Psoas muscle (tissue), 8 donors: ENCODE results near the gene ADCY6. TPM values are rescaled to one million over a fixed set of nuclear protein-coding genes. Genes with fewer than 3 reads are reported as not detected.

ENCODE experiments used
- ATAC-seq, 4 donors: fragments of 200-7000 bp; cut with Tn5 transposase; one replicate each; pipeline ENCODE4 v1.9.1; 2020; ENCODE audit warnings: moderate library complexity in 3 of 4, mild to moderate bottlenecking in 2 of 4
- DNase-seq, 2 donors: peaks; one replicate each; pipeline ENCODE4 v3.0.0-alpha.2; 2020
- H3K27ac ChIP-seq: fragments of 200-600 bp; one replicate; pipeline ENCODE4 v1.8.0; 2022
- H3K27me3 ChIP-seq, 3 donors: fragments of 200-600 bp in 1 of 3; one replicate each; pipeline versions ENCODE4 v1.6.1 to v1.8.0; 2013 to 2022; ENCODE audit warnings: low read length in 2 of 3, mild to moderate bottlenecking in 2 of 3, moderate library complexity in 1 of 3; ENCODE audit not compliant: insufficient read depth in 3 of 3
- H3K36me3 ChIP-seq, 2 donors: fragments of 200-600 bp in 1 of 2; one replicate each; pipeline versions ENCODE4 v1.6.1 to v1.8.0; 2013 to 2022; ENCODE audit warnings: low read depth in 1 of 2, mild to moderate bottlenecking in 1 of 2, moderate library complexity in 1 of 2; ENCODE audit not compliant: insufficient read depth in 1 of 2
- H3K4me1 ChIP-seq: fragments of 200-600 bp; one replicate; pipeline ENCODE4 v1.8.0; 2022
- H3K4me3 ChIP-seq: fragments of 200-600 bp; one replicate; pipeline ENCODE4 v1.8.0; 2022; ENCODE audit warnings: mild to moderate bottlenecking
- H3K9me3 ChIP-seq: fragments of 200-600 bp; one replicate; pipeline ENCODE4 v1.8.0; 2022
- CTCF ChIP-seq: fragments of 200-600 bp; IDR thresholded peaks from one replicate; pipeline ENCODE4 v1.8.0; 2022; ENCODE audit warnings: antibody characterized with exemption
- WGBS, 3 donors: extraction: QIAGEN DNeasy Blood & Tissue Kit; methylation state at CpG; one replicate each; pipeline versions ENCODE4 v1.1.6 to v1.1.7; 2013; 5-methylcytosine and 5-hydroxymethylcytosine counted together
- intact Hi-C, 2 donors: fragments of 100-400 bp; cut with DNase I; formaldehyde crosslinking; loops; one replicate each; pipeline versions ENCODE4 v1.11.0 to v1.14.2; 2022
- polyA plus RNA-seq, 3 donors: library from polyadenylated mRNA; stranded (reverse); fragments of 200-250 nt; gene quantifications; one replicate each; pipeline ENCODE4 v1.2.3, GENCODE V29; 2013
- total RNA-seq, 4 donors: library from RNA; stranded (reverse); fragmentation: NEBNext Ultra II Directional in 2 of 4; extraction: Animal tissue kit (Norgen Biotek cat#: 25700) in 2 of 4; gene quantifications; one replicate each; pipeline versions ENCODE4 v1.2.1 to v1.2.4, GENCODE V29; 2021 to 2023
- donor health status: healthy with polysubstance abuse.
- donor health status: DM: no; HTN: no; CAD: no; lungs with moderate emphysema.
- donor health status: Bipolar disorder and iron deficiency.
- donor health status: healthy.
- donor health status: DM: yes; HTN: yes; CAD: no.
- donor health status: DM: no; HTN: no; CAD: no.
- donor health status: DM: no; HTN: no; CAD: no.
- donor health status: DM: yes; HTN: yes; CAD: no.

ADCY6 gene
- total and polyA plus RNA-seq, 7 donors = 5.3 to 18.9 (median 13.1) TPM

- DNase-seq = no peak
- no peak overlapping the region for H3K27ac ChIP-seq
- H3K4me3 ChIP-seq = peak overlapping the region; percentile 87
Observed at GRCh38 chr12:48816143-48816854, 27.4 kb upstream of the ADCY6 start.

GRCh38 chr12:48815126-48816110 lies 26.5 kb upstream of the ADCY6 start:
- H3K4me1 ChIP-seq = peaks cover 7% of the 10 kb centered on the region
- intact Hi-C loops = no loop called here
- ATAC-seq = peak; percentile 61 to 83 (median 77)
- H3K27ac ChIP-seq = peak overlapping the region; percentile 78
- DNase-seq = peak; percentile 72 to 82
- WGBS, 3 donors = 1% methylated on average over 49 to 54 of the region's 54 CpGs
- no peak for TF ChIP-seq CTCF
- H3K27me3 ChIP-seq = peaks cover 0 to 17% (median 2%) of the 10 kb centered on the region in 3 donors
- H3K9me3 ChIP-seq = no peaks in the 10 kb centered on the region
- H3K4me3 ChIP-seq = peak overlapping the region; percentile 87
- no peaks in the 10 kb centered on the region for H3K36me3 ChIP-seq

More at GRCh38 chr12:48816143-48816854, 27.4 kb upstream of the ADCY6 start:
- TF ChIP-seq CTCF = no peak
- WGBS, 3 donors = 91 to 96% (median 95%) methylated on average over 3 of the region's 3 CpGs
- ATAC-seq = no peak
- Histone ChIP-seq H3K27me3 (peaks cover 0 to 17% (median 2%) of the 10 kb centered on the region in 3 donors), H3K36me3 (no peaks in the 10 kb centered on the region), H3K4me1 (peaks cover 7% of the 10 kb centered on the region), H3K9me3 (no peaks in the 10 kb centered on the region)
- intact Hi-C loops = no loop called here

- H3K27ac ChIP-seq = peak overlapping the region; percentile 78
- WGBS, 3 donors = 0 to 1% (median 1%) methylated on average over 44 to 69 of the region's 70 CpGs
- DNase-seq (peak; percentile 86 to 91), ATAC-seq (peak; percentile 90 to 96 (median 92))
- intact Hi-C loops = no loop called here
- H3K27me3 ChIP-seq = peaks cover 0 to 17% (median 1%) of the 10 kb centered on the region in 3 donors
- H3K36me3 ChIP-seq = no peaks in the 10 kb centered on the region
- no peaks in the 10 kb centered on the region for H3K9me3 ChIP-seq
- H3K4me3 ChIP-seq = peak overlapping the region; percentile 87
- TF ChIP-seq CTCF = peak; percentile 98
- peaks cover 7% of the 10 kb centered on the region for H3K4me1 ChIP-seq
Observed at GRCh38 chr12:48814262-48815125, 25.6 kb upstream of the ADCY6 start.

- Histone ChIP-seq H3K27ac (no peak overlapping the region), H3K27me3 (peaks cover 0 to 11% (median 0%) of the 10 kb centered on the region in 3 donors), H3K4me1 (peaks cover 7% of the 10 kb centered on the region), H3K9me3 (no peaks in the 10 kb centered on the region), H3K36me3 (no peaks in the 10 kb centered on the region), H3K4me3 (peak overlapping the region; percentile 87)
- intact Hi-C loops = no loop called here
- 38 to 48% (median 39%) methylated on average over 16 to 18 of the region's 18 CpGs for WGBS, 3 donors
- no peak for DNase-seq
- peak in 1 of 4 donors; percentile 1 for ATAC-seq
- no peak for TF ChIP-seq CTCF
Observed at GRCh38 chr12:48813465-48814261, 24.8 kb upstream of the ADCY6 start.
